MCF 10A (cell line): ENCODE data around the gene CNPY1. TPM values are rescaled to one million over a fixed set of nuclear protein-coding genes. Genes with fewer than 3 reads are reported as not detected.

Experiments used
- BruUV-seq: library from RNA; stranded (reverse); fragments of 400-500 nt; replicated peaks from 2 replicates; lab custom pipeline; 2021; lab: Mats Ljungman, UMichigan
- CTCF ChIA-PET: fragments of 300-600 bp; sonication (Branson Sonifier 250); formaldehyde crosslinking; extraction: SDS; loops from one replicate; lab custom pipeline; 2021; ENCODE audit warnings: antibody characterized with exemption, inconsistent platforms; lab: Yijun Ruan, JAX
- POLR2A ChIA-PET: fragments of 300-600, 350-650 bp; sonication (Branson Sonifier 250); formaldehyde crosslinking; extraction: SDS; loops from one replicate; lab custom pipeline; 2020; ENCODE audit warnings: antibody characterized with exemption, inconsistent platforms; lab: Yijun Ruan, JAX
- DNase-seq: peaks from one replicate; pipeline ENCODE4 v3.0.0-alpha.2; 2018; ENCODE audit not compliant: unreplicated experiment
- H3K27ac Mint-ChIP-seq: one replicate; pipeline ENCODE4 v1.8.0; 2022; ENCODE audit warnings: mild to moderate bottlenecking, low read depth, mixed read lengths; ENCODE audit not compliant: unreplicated experiment
- H3K27me3 Mint-ChIP-seq: one replicate; pipeline ENCODE4 v1.8.0; 2022; ENCODE audit warnings: mixed read lengths; ENCODE audit not compliant: insufficient read depth, unreplicated experiment
- H3K36me3 Mint-ChIP-seq: one replicate; pipeline ENCODE4 v1.8.0; 2022; ENCODE audit warnings: mild to moderate bottlenecking, moderate library complexity, mixed read lengths; ENCODE audit not compliant: insufficient read depth, unreplicated experiment
- H3K4me1 Mint-ChIP-seq: one replicate; pipeline ENCODE4 v1.8.0; 2022; ENCODE audit warnings: mixed read lengths; ENCODE audit not compliant: insufficient read depth, unreplicated experiment
- H3K4me3 Mint-ChIP-seq: one replicate; pipeline ENCODE4 v1.8.0; 2022; ENCODE audit warnings: mild to moderate bottlenecking, moderate library complexity, mixed read lengths; ENCODE audit not compliant: unreplicated experiment
- H3K9me3 Mint-ChIP-seq: one replicate; pipeline ENCODE4 v1.8.0; 2022; ENCODE audit warnings: mixed read lengths; ENCODE audit not compliant: unreplicated experiment
- intact Hi-C: fragments of 100-400 bp; cut with micrococcal nuclease; formaldehyde crosslinking; loops from 2 replicates; pipeline ENCODE4 v1.14.1; 2022
- total RNA-seq: library from RNA; stranded (reverse); gene quantifications from 2 replicates; pipeline ENCODE4 v1.2.3, GENCODE V29; 2022
- TF ChIP-seq, protein P1 (sequence below): fragments of 200-600 bp; IDR thresholded peaks from one replicate; pipeline ENCODE4 v1.8.0; 2022; ENCODE audit warnings: antibody characterized with exemption, mild to moderate bottlenecking; ENCODE audit not compliant: unreplicated experiment

CNPY1 gene
- total RNA-seq, 1 experiment from 2014 or later, result not detected

DNA sequence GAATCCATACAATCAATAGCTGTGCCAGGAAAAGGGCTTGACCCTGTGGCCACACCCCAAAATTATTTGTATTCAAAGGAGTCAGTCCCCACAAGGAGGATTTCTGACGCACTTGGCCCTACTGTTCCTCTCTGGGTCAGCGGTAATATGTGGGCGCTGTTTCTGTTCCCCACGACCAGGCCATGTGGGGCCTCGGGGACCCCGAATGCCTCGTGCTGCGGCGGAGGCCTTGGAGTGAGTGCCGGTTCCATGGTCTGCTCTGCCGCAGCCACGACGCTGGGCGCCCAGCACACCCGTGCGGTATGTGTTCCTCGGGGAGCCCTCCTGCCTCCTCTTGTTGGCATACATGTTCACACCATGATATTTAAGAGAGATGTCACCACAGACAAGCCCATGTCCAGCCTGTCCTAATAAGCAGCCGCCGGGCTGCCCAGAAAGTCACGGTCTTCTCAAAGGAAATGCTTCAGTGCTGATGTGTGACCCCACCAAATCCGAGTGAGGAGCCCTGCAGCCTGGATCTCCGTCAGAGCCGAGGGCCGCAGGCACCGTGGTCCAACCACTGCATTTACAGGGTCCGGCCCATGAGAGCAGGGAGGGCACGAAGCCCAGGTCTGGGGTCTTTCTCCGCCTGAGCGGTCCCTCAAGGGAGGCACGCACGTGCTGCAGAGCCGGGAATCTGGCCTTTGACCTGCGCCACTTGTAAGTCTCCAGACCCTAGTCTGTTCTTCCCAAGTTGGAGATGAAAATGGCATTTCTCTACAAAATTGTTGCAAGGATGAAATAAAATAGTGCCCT is 52.4 kb downstream of the CNPY1 start:
- Mint-ChIP-seq H3K36me3 (no peaks in the 10 kb centered on the region), H3K9me3 (no peaks in the 10 kb centered on the region), H3K27ac (no peak overlapping the region), H3K4me1 (no peaks in the 10 kb centered on the region), H3K27me3 (peaks cover 50% of the 10 kb centered on the region), H3K4me3 (no peak overlapping the region)
- ChIA-PET POLR2A (interaction anchor here (0.6 kb wide), 1 partner anchor 1398 kb away, joined by 3 read pairs; no protein-coding TSS in a partner anchor), CTCF (no interaction called here)
- TF ChIP-seq, protein P1, sequence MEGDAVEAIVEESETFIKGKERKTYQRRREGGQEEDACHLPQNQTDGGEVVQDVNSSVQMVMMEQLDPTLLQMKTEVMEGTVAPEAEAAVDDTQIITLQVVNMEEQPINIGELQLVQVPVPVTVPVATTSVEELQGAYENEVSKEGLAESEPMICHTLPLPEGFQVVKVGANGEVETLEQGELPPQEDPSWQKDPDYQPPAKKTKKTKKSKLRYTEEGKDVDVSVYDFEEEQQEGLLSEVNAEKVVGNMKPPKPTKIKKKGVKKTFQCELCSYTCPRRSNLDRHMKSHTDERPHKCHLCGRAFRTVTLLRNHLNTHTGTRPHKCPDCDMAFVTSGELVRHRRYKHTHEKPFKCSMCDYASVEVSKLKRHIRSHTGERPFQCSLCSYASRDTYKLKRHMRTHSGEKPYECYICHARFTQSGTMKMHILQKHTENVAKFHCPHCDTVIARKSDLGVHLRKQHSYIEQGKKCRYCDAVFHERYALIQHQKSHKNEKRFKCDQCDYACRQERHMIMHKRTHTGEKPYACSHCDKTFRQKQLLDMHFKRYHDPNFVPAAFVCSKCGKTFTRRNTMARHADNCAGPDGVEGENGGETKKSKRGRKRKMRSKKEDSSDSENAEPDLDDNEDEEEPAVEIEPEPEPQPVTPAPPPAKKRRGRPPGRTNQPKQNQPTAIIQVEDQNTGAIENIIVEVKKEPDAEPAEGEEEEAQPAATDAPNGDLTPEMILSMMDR, result no peak
- intact Hi-C loops, result no loop called here
- no TSS peak for BruUV-seq
- no peak for DNase-seq

DNA sequence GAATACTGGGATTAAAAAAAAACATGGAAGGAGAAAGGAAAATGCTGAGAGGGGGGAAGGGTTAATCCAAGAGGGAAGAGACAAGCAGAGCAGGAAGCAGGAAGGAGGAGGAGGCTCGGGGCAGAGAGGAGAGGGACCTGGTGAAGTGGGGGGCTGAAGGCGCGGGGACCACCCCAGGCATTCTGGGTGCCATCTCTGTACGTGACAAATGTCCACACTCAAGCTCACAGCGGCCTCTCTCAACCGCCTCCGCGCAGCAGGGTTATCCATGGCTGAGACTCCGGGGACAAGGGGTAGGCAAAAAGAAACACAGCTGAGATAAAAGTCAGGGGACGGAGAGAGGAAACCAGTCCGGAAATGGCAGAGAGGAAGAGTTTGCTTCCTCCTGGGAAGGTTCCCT is 54.5 kb downstream of the CNPY1 start:
- Mint-ChIP-seq H3K27ac (no peak overlapping the region), H3K9me3 (no peaks in the 10 kb centered on the region), H3K27me3 (peaks cover 35% of the 10 kb centered on the region), H3K4me3 (no peak overlapping the region), H3K4me1 (no peaks in the 10 kb centered on the region), H3K36me3 (no peaks in the 10 kb centered on the region)
- no peak for DNase-seq
- ChIA-PET POLR2A (no interaction called here), CTCF (no interaction called here)
- intact Hi-C loops, result no loop called here
- BruUV-seq, result no TSS peak
- TF ChIP-seq, protein P1, result no peak

DNA sequence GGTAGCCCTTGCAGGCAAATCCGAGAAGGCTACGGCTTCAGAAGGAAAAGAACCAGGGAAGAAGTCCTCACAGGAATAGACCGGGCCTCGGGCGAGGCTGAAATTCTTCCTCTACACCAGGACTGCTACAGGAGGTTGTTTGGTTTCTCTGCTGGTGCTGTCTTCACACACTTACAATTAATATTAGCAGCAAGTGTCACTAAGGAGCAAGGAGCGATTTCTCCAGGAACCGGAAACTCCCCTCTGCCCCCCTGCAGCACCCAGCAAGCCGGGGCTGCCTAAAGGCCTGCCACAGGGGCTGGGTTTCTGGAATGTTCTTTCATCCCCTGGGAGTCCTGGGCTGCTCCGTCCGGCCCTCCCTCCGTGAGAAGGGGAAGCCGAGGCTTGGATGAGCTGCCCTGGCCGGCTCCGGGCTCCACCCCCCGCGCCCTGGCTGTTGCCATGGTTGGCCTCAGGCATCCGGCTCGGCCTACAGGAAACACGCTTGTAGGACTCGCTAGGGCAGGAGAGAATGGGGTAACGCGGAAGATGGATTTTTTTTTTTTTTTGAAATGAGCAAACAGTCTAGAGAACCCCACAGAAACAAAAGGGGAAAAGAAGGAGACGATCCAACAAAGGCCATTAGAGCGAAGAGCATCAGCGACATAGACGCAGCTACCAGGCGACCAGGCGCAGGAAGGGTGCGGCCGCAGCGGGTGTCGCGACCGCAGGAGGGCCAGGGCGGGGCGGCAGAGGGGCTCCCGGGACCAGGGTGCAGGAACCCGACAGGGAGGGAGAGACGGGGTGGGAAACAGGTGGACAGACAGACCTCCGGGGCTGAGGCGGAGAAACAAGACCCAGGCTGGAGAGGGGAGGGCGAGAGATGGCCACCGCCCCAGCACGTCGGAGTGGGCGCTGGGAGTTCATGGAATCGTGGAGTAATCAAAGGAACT is 55.4 kb downstream of the CNPY1 start:
- DNase-seq, result no peak
- H3K9me3 Mint-ChIP-seq, result no peaks in the 10 kb centered on the region
- POLR2A ChIA-PET, result no interaction called here
- CTCF ChIA-PET, result no interaction called here
- no TSS peak for BruUV-seq
- no peak overlapping the region for H3K27ac Mint-ChIP-seq
- H3K4me1 Mint-ChIP-seq, result no peaks in the 10 kb centered on the region
- no peaks in the 10 kb centered on the region for H3K36me3 Mint-ChIP-seq
- H3K27me3 Mint-ChIP-seq, result peaks cover 35% of the 10 kb centered on the region
- no peak overlapping the region for H3K4me3 Mint-ChIP-seq
- TF ChIP-seq, protein P1, result no peak
- intact Hi-C loops, result no loop called here
